NB4 (cell line): ENCODE measurements around the gene CASP10.

Experiments used
- MYC ChIP-seq: IDR thresholded peaks from 2 replicates; pipeline ENCODE4 v1.6.1; 2011; ENCODE audit warnings: low read depth, low read length
- POLR2A ChIP-seq: IDR thresholded peaks from 2 replicates; pipeline ENCODE4 v1.6.1; 2011; ENCODE audit warnings: mild to moderate bottlenecking; ENCODE audit not compliant: insufficient read length; ENCODE audit errors: extremely low read depth
- TF ChIP-seq, protein P1 (sequence below): IDR thresholded peaks from one replicate; pipeline ENCODE4 v1.5.1; 2012; ENCODE audit warnings: low read depth, low read length
- TF ChIP-seq, protein P2 (sequence below): IDR thresholded peaks from 2 replicates; pipeline ENCODE4 v1.6.1; 2011; ENCODE audit warnings: low read depth, low read length

DNA sequence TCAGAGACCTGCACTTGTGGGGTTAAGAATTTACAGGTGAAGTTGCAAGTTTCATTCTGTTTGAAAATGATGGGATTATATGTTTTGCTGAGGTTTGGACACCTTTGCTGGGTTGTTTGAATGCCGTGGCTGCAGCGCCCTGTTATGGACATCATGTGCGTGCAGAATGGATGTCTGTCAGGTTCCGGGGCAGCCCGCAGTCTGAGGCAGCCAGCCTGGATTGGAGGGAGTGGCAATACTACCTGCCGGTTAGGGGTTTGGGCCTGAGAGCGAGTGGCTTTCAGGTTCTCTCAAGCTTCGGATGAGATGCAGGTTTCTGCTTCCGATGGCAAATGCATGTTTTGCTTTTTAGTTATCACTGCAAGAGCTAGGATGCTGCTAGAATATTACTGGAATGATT lies 78.5 kb downstream of the CASP10 start:
- TF ChIP-seq, protein P1, sequence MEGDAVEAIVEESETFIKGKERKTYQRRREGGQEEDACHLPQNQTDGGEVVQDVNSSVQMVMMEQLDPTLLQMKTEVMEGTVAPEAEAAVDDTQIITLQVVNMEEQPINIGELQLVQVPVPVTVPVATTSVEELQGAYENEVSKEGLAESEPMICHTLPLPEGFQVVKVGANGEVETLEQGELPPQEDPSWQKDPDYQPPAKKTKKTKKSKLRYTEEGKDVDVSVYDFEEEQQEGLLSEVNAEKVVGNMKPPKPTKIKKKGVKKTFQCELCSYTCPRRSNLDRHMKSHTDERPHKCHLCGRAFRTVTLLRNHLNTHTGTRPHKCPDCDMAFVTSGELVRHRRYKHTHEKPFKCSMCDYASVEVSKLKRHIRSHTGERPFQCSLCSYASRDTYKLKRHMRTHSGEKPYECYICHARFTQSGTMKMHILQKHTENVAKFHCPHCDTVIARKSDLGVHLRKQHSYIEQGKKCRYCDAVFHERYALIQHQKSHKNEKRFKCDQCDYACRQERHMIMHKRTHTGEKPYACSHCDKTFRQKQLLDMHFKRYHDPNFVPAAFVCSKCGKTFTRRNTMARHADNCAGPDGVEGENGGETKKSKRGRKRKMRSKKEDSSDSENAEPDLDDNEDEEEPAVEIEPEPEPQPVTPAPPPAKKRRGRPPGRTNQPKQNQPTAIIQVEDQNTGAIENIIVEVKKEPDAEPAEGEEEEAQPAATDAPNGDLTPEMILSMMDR: no peak
- TF ChIP-seq, protein P2, sequence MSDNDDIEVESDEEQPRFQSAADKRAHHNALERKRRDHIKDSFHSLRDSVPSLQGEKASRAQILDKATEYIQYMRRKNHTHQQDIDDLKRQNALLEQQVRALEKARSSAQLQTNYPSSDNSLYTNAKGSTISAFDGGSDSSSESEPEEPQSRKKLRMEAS: peak; percentile 28; the same call in 1 of the 2 replicates
- no peak for TF ChIP-seq POLR2A
- no peak for TF ChIP-seq MYC
